ENCODE results near the gene TRPM8. TPM values are rescaled to one million over a fixed set of nuclear protein-coding genes. Genes with fewer than 3 reads are reported as not detected.
A peak's percentile ranks its signal among the peaks of the same experiment; 100 is the strongest.

The TRPM8 gene
- total and polyA plus RNA-seq, 2 donors (not counting 1 experiment from before 2014, with no cell fraction given), result 0.49 to 0.99 TPM

DNA sequence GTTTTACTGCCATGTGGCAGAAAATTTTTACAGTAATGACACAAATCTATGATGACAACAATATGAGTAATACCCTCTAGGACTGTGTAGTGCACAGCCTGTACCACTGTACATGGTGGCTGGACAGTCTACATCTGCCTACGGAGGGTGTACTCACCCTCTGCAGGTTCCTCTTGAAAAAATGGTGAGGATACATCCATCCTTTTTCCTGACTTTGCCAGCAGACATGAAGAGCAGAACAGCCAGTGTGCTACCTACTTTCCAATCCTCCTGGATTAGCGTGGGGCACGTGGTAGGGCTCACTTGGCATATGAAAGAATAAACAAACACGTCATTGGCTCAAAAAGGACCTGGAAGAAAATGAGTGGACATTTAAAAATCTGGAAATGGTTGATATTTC, 62.6 kb downstream of the TRPM8 start:
- H3K79me2 ChIP-seq (ENCODE audit: control insufficient read depth, insufficient read depth, low read length), result no peaks in the 10 kb centered on the region
- H3K4me3 ChIP-seq (replicated peaks in 1 of 4; ENCODE audit: control extremely low read depth in 1 of 4, insufficient read depth in 1 of 4, low read depth in 3 of 4, low read length in 4 of 4), result no peak overlapping the region
- H3K36me3 ChIP-seq (ENCODE audit: control insufficient read depth, insufficient read depth, low read length), result no peaks in the 10 kb centered on the region
- no peaks in the 10 kb centered on the region for H3K9me3 ChIP-seq (ENCODE audit: control insufficient read depth, insufficient read depth, low read depth, low read length)
- H2AFZ ChIP-seq (ENCODE audit: low read length), result no peak overlapping the region
- H4K20me1 ChIP-seq (ENCODE audit: control insufficient read depth, extremely low read depth, insufficient read depth, low read length), result no peaks in the 10 kb centered on the region
- no peaks in the 10 kb centered on the region for H3K27me3 ChIP-seq (ENCODE audit: control insufficient read depth, insufficient read depth, low read length)
- peaks cover 36% of the 10 kb centered on the region for H3K4me1 ChIP-seq (ENCODE audit: control insufficient read depth, extremely low read depth, insufficient read depth, low read length)
- no peak overlapping the region for H3K9ac ChIP-seq (ENCODE audit: insufficient read depth, low read length)
- H3K27ac ChIP-seq (ENCODE audit: insufficient read depth, low read length), result no peak overlapping the region
- no peak for TF ChIP-seq EZH2 (IDR thresholded peaks at IDR 0.05; ENCODE audit: low read length, missing control alignments)
- H3K4me2 ChIP-seq (ENCODE audit: extremely low read depth, insufficient read depth, low read length), result no peak overlapping the region
- no peak for DNase-seq (ENCODE audit: low read depth in 2 of 2)

DNA sequence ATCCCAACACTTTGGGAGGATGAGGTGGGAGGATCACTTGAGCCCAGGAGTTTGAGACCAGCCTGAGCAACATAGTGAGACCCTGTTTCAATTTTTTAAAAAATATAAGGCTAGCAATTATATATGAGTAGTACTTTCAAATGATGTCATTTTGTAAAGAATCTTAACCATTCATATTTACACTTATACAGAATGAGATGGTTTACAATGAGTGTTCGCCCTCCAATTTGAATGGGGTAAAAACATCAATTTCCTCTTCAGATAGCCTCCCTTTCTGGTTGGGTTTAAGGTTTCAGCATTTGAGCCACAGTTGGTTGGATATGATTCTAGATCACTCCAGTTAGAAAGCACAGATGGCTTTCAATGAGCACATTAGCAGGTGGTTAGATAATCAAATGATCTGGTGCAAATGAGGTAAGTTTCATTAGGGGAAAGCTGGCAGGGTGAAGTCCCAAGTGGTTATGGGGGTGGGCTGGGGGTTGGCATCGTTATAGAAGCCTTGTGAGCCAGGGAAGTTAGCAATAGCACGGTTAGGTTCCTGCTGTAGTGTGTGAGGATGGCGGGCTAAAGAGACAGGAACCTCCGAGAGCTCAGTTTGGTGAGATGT, 63.9 kb downstream of the TRPM8 start:
- Histone ChIP-seq H3K4me1 (ENCODE audit: control insufficient read depth, extremely low read depth, insufficient read depth, low read length) (peaks cover 30% of the 10 kb centered on the region), H2AFZ (ENCODE audit: low read length) (no peak overlapping the region), H3K4me3 (replicated peaks in 1 of 4; ENCODE audit: control extremely low read depth in 1 of 4, insufficient read depth in 1 of 4, low read depth in 3 of 4, low read length in 4 of 4) (no peak overlapping the region), H3K36me3 (ENCODE audit: control insufficient read depth, insufficient read depth, low read length) (no peaks in the 10 kb centered on the region), H3K27ac (ENCODE audit: insufficient read depth, low read length) (no peak overlapping the region), H4K20me1 (ENCODE audit: control insufficient read depth, extremely low read depth, insufficient read depth, low read length) (no peaks in the 10 kb centered on the region), H3K27me3 (ENCODE audit: control insufficient read depth, insufficient read depth, low read length) (no peaks in the 10 kb centered on the region), H3K9ac (ENCODE audit: insufficient read depth, low read length) (no peak overlapping the region), H3K9me3 (ENCODE audit: control insufficient read depth, insufficient read depth, low read depth, low read length) (no peaks in the 10 kb centered on the region), H3K4me2 (ENCODE audit: extremely low read depth, insufficient read depth, low read length) (no peak overlapping the region), H3K79me2 (ENCODE audit: control insufficient read depth, insufficient read depth, low read length) (no peaks in the 10 kb centered on the region)
- no peak for TF ChIP-seq EZH2 (IDR thresholded peaks at IDR 0.05; ENCODE audit: low read length, missing control alignments)
- no peak for TF ChIP-seq CTCF (conservative IDR thresholded peaks at IDR 0.05 in 1 of 2, IDR thresholded peaks at IDR 0.05 in 1 of 2; ENCODE audit: low read depth in 1 of 2, low read length in 2 of 2)
- DNase-seq (ENCODE audit: low read depth in 2 of 2), result no peak

- no peak overlapping the region for H3K9ac ChIP-seq (ENCODE audit: insufficient read depth, low read length)
These were observed 64.6 kb downstream of the TRPM8 start for GRCh38 chr2:233981574-233982420.

More at GRCh38 chr2:233981574-233982420, 64.6 kb downstream of the TRPM8 start:
- TF ChIP-seq CTCF (conservative IDR thresholded peaks at IDR 0.05 in 1 of 2, IDR thresholded peaks at IDR 0.05 in 1 of 2; ENCODE audit: low read depth in 1 of 2, low read length in 2 of 2) (no peak), EZH2 (IDR thresholded peaks at IDR 0.05; ENCODE audit: low read length, missing control alignments) (no peak)
- no peak overlapping the region for H3K4me3 ChIP-seq (replicated peaks in 1 of 4; ENCODE audit: control extremely low read depth in 1 of 4, insufficient read depth in 1 of 4, low read depth in 3 of 4, low read length in 4 of 4)
- peak overlapping the region; percentile 36 for H3K27ac ChIP-seq (ENCODE audit: insufficient read depth, low read length)
- no peaks in the 10 kb centered on the region for H4K20me1 ChIP-seq (ENCODE audit: control insufficient read depth, extremely low read depth, insufficient read depth, low read length)
- DNase-seq (ENCODE audit: low read depth in 2 of 2), result peak in 1 of 2 donors; percentile 34
- no peaks in the 10 kb centered on the region for H3K36me3 ChIP-seq (ENCODE audit: control insufficient read depth, insufficient read depth, low read length)
- H3K79me2 ChIP-seq (ENCODE audit: control insufficient read depth, insufficient read depth, low read length), result no peaks in the 10 kb centered on the region
- no peak overlapping the region for H2AFZ ChIP-seq (ENCODE audit: low read length)
- H3K27me3 ChIP-seq (ENCODE audit: control insufficient read depth, insufficient read depth, low read length), result no peaks in the 10 kb centered on the region
- peaks cover 26% of the 10 kb centered on the region for H3K4me1 ChIP-seq (ENCODE audit: control insufficient read depth, extremely low read depth, insufficient read depth, low read length)
- peak overlapping the region; percentile 66 for H3K4me2 ChIP-seq (ENCODE audit: extremely low read depth, insufficient read depth, low read length)
- no peaks in the 10 kb centered on the region for H3K9me3 ChIP-seq (ENCODE audit: control insufficient read depth, insufficient read depth, low read depth, low read length)
